Left cardiac atrium (tissue), 4 donors: ENCODE results near the gene FARS2. TPM values are rescaled to one million over a fixed set of nuclear protein-coding genes. Genes with fewer than 3 reads are reported as not detected.

Experiments
- ATAC-seq, 2 donors: fragments of 200-7000 bp; cut with Tn5 transposase; one replicate each; pipeline ENCODE4 v1.9.1; 2020; ENCODE audit warnings: mild to moderate bottlenecking in 2 of 2, moderate library complexity in 2 of 2
- DNase-seq: peaks from one replicate; pipeline ENCODE4 v3.0.0-alpha.2; 2020
- intact Hi-C, 2 donors: fragments of 100-400 bp; cut with DNase I; formaldehyde crosslinking; loops; one replicate each; pipeline versions ENCODE4 v1.14.1 to v1.15.1; 2022 to 2023
- total RNA-seq, 2 donors: library from RNA; stranded (reverse); fragmentation: NEBNext Ultra II Directional; extraction: Animal tissue kit (Norgen Biotek cat#: 25700); gene quantifications; one replicate each; pipeline ENCODE4 v1.2.1, GENCODE V29; 2021
- donor health status: DM: no; HTN: yes; CAD: no.
- donor health status: DM: no; HTN: yes; CAD: no; lungs with severe emphysema.
- donor health status: DM: yes; HTN: yes; CAD: no.
- donor health status: Dilated cardiomyopathy.

The FARS2 gene
- total RNA-seq, 2 donors from 2014 or later: 14.6 to 16.4 TPM

DNA sequence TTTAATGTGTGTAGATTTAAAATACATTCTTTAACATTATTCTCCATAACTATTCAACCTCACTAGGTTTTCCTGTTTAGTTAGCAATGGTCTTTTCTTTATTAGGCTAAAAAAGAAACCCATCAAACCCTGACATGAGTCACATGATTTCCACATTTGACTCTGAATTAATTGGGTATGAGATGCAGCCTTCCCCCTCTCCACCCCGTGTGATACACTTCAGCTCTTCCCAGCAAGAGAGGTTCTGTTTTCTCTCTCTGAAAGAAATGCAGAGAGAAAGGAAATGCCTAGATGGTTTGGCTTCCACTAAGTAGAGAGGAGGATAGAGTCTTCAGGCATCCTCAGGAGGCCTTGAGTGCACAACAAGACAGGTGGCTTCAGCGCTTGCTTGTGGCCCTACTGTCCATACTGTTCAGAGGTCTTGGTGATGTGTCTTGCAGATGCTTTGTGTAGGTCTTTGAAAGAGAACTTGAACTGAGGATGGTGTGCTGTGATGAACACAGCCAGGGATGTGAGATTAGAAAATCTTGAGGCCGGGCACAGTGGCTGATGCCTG lies 17.3 kb downstream of the FARS2 start:
- intact Hi-C loops: no loop called here
- ATAC-seq (no peak), DNase-seq (no peak)

DNA sequence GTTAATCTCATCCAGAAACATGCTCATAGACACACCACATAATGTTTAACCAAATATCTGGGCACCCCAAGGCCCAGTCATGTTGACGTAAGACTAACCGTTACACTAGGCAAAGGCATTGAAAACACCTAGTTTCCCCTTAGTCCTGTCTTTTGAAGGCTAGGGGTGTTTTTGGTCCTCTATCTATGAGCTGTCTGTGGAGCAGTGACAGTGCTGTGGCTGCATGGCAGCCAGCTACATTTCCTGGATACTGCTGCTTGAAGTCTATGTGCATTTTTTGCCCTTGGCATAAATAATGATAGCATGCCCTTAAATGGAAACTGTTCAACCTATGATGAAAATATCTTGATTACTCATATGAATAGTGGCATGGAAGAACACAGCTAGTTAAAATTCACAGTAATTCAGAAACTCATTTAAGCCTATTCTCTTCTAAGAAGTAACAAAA lies 18.6 kb downstream of the FARS2 start:
- DNase-seq: no peak
- intact Hi-C loops: no loop called here
- ATAC-seq: no peak

DNA sequence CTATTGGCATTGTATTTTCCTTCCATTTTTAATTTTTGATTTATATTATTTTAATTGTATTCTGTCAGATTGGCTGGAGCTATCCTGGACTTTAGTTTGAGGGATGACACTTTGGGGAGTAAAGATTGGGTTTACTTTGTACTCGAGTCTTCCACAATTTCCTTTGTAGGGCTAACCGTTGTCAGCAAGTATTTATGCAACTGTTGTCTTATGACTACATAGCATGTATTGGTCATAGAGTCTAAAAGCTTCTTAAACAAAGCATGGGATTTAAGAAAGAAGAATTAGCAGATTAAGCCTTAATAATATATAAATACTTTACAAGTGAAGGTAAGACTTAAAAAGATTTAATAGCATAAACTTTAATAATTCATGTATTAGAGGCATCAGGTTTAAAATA lies 19.6 kb downstream of the FARS2 start:
- ATAC-seq (no peak), DNase-seq (no peak)
- intact Hi-C loops: no loop called here

DNA sequence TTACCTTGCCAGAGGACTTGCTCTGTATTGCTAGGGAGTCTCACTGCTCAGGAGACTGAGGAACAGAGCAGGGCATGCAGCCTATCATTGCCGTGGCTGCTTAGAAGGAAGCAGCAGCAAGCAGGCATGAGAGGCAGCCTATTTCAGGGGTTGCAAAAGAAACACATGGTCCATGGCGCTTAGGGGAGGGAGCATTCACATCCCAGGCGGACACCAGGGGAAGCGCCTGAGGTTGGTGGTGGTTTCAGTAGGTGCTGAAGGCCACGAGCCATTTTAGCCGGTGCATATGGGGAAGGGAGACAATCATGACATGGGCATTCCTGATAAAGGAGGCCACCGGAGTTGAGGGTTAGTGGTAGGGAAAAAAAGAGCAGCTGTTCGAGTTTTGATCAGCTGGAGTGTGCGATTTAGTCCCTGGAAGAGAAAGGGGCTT lies 20.9 kb downstream of the FARS2 start:
- DNase-seq: no peak
- ATAC-seq: no peak
- intact Hi-C loops: no loop called here

DNA sequence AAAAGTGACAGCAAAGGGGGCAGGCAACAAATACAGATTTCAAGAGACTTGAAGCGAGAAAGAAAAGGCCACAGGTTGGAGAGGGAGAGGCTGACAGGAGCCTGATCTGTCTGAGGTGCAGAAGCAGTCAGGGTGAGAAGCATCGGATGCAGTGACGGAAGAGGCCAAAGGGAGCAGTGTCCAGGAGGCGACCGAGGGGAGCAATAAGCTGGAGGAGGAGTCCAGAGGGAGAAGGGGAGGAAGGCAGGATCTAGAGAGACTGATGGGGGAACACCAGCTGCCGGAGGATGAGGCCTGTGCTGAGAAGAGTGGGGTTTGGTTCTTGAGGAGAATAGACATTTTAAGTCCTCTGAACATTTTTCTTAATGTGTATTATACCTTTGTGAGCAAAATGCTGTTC lies 23.8 kb downstream of the FARS2 start:
- no peak for DNase-seq
- no peak for ATAC-seq
- intact Hi-C loops: no loop called here

DNA sequence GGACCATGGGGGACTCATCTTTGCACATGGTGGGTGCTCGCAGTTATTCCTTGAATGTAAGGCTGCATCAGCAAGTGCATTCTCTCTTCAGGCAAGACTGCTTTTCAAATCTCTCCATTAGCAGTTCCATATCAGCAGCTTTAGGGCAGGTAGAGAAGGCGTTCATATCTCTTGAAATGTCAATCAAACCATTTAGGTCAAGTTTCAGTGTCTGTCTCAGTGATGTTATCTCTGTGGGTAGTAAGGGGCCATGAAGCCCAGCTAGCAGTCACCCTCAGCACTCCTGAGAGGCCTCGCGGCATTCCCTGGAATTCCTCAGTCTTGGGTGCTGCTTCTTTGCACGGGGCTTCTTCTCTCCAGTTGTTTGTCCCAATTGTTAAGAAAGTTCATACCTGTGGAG lies 24.2 kb downstream of the FARS2 start:
- intact Hi-C loops: no loop called here
- no peak for DNase-seq
- no peak for ATAC-seq

DNA sequence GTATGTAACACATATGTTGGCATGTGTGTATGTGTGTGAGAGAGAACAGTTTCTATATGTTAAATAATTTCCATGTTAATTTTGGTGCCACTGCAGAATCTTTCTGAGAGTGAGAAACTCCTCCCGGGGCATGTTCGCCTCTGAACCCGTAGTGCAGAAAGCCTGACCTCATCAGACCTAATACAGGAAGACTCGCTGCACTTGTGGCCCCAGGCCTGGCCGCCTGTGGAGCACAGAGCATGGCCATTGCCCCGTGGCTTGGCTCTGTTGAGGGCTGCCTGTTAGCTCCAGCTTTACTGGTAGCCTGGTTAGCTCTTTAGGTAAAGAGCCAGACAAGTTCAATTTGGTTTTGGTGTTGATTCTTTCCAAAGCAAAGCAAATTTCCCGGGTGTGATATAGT lies 25.5 kb downstream of the FARS2 start:
- intact Hi-C loops: no loop called here
- DNase-seq: no peak
- ATAC-seq: no peak

DNA sequence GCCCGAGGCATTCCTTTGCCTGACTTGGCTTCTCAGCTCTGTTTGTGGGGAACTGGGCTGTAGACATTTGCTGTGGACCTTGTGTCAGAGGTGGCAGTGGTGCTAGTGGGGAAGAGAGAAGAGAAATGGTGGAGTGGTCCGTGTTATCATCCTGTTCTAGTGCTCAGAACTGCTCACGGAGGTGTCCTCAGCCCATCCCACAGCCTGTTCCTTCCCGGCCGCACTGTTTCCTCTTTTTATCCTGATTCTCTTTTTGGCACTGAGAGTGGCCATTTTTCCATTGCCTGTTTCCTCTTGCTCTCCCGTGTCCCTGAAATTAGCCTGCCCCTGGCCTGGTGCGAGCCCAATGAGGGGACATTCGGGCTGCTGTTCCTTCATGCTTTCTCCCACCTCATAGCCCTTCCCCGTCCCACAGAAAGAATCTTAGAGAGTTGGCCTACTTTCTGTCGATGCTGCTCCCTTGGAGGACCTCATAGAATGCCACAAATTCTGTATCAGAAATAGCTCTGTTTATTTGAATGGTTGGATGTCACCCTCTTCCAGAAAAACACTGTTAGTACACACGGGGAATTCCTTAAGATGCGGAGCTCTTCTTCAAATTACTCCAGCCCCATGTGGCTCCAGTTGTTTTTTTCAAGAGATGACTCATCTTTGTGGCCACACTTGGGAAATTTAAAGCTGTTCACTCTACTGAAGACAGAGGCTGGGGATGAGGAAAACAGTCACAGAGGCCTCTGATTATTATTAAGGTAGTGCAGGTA lies 26.1 kb downstream of the FARS2 start:
- intact Hi-C loops: no loop called here
- peak; percentile 25 for DNase-seq
- ATAC-seq: peak in 1 of 2 donors; percentile 71

DNA sequence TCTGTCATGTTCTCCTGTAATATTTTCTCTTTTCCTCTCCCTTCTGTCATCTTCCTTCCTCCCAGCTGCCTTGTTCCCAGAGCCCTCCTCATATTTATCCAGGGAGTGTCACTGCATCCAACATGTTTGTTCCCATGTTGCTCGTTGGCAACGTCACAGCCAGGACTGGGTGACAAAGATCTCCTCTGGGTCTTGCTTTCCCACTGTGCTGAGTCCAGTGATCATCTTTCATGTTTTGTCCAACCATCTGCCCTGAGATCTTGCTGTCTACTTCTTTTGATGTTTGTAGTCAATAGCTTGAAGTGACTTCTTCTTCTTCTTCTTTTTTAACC lies 26.6 kb downstream of the FARS2 start:
- no peak for DNase-seq
- intact Hi-C loops: no loop called here
- ATAC-seq: peak in 1 of 2 donors; percentile 15

DNA sequence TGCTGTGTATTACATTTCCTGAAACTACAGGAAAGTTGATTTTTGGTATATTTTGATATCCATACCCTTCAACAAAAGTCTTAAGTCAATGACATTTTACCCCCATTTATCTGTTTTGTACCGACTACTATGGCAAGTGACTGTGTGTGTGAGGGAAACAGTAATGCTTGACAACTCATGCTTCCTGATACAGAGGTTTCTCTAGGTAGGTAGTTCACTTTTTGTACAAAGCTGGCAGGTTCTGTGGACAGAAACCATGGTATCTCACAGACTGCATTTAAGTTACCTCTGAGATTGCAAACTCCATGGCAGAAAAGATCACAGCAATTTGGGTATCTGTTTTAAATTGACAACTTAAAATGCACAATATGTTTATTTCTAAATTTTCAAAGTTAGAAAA lies 28.8 kb downstream of the FARS2 start:
- intact Hi-C loops: no loop called here
- DNase-seq (no peak), ATAC-seq (no peak)

DNA sequence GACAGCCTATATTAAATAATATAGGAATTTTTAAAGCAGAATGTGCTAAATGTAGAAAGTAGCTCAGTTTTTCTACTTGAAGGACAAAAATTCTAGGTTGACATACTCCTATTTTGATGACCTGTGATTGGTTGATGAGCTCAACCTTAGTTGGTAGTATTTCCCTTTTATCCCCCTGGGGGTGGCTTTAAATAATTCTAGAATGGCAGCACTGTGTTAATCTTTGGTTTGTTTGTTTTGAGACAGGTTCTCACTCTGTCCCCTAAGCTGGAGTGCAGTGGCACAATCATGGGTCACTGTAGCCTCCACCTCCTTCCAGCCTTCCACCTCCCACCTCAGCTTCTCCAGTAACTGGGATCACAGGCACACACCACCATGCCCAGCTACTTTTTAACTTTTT lies 29.2 kb downstream of the FARS2 start:
- no peak for DNase-seq
- no peak for ATAC-seq
- intact Hi-C loops: no loop called here

DNA sequence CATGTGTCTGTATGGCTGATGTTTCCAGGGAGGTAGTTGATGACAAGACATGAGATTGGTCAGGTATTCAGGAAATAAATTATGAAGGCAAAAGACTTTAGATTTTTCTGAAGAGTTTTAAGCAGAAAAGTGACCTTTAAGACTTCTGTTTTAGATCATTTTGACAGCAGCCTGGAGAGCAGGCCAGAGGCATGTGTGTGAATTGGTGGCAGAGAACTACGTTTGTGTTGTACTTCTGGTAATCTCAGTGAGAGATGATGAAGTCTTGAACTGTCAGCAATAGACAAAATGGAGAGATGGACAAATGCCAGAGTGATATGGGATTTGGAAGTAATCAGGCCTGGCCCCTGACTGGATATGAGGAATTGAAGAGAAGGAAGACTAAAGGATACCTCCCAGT lies 30.8 kb downstream of the FARS2 start:
- DNase-seq (no peak), ATAC-seq (peak in 1 of 2 donors; percentile 55)
- intact Hi-C loops: no loop called here

DNA sequence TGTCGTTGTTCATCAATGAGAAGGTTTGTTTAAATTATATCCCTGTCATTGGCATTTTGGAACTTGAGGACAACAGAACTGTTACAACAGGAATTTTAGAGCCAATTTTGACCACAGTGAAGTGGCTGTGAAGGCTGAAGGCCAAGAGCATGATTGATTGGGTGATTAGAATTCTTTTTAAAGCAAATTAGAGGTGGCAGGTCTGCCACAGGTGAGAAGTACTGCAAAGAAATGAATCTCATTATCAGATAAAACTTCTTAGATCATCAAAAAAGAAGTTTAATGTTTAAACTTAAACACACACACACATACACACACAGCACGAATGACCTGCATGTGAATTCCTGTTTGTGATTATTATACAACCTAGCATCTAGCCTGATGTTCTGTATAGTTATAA lies 32.4 kb downstream of the FARS2 start:
- ATAC-seq (no peak), DNase-seq (no peak)
- intact Hi-C loops: no loop called here

DNA sequence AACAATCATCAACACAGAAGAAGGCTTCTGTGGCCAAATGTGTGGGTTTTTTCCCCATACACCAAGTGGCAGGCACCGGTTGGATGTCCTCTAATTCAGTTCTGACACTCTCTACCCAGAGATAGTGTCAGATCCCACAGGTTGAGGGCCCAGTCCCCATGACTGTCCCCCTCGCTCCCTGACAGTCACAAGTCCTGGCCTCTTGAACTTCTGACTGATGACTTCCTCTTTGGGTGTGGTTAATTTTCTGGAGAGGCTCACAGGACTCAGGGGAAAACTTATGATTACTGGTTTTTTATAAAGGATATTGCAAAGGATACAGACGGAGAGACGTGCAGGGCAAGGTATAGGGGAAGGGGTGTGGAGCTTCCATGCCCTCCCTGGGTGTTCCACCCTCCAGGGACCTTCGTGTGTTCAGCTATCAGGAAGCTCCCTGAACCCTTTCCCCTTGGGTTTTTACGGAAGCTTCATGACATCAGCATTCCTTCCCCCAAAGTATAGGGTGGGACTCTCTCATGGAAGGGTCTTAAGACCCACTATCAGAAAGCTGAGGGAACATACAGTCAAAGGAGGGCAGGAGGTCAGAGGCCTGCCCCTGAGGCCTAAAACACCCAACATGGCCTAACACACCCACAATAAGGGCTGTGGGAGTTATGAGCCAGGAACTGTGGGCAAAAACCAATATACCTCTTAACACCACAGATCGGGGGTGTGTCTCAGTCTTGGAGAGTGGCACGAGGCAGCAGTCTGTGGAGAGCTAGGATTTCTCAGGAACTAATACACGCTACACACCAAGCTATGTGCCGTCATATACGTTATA lies 33.3 kb downstream of the FARS2 start:
- intact Hi-C loops: no loop called here
- DNase-seq: no peak
- ATAC-seq: peak in 1 of 2 donors; percentile 41

DNA sequence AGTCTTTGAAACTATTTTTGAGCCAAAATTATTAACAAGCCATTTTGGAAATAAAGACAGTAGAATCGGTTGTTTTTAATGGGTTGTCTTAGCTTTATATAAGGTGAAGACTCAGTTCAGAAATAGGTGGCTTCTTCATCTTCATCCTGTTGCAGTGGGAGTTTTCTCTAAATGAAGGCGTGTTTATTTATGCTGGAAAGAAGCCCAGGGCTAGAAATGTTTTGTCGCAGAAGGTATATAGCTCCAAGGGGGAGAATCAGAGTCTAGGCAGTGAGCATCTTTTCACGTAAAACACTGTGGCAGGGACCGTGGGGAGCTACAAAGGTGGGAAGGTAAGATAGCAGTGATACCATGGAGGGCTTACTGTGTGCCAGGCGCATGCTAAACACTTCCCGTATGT lies 34.3 kb downstream of the FARS2 start:
- no peak for DNase-seq
- intact Hi-C loops: no loop called here
- ATAC-seq: no peak

DNA sequence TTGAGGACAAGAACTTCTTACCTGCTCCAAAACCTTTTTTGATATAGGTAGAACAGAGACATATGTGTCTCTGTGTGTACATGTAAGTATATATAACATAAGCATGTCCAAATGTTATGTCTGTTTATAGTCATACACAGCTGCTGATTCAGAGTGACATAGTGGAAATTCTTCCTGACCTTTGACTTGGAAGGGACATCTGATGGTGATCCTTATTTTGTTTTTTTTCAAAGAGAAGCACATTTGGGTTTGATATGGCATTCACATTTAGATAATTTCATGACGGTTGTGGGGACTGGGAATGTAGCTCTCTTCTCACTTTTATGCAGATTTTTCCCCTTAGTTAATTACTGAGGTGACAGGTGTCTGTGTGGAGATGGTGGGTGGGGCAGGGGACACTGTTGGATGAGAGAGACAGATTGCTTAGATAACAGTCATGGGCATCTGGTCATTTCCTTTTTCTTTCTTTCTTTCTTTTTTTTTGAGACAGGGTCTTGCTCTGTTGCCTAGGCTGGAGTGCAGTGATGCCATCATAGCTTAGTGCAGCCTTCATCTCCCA lies 39.0 kb downstream of the FARS2 start:
- DNase-seq (no peak), ATAC-seq (no peak)
- intact Hi-C loops: no loop called here

DNA sequence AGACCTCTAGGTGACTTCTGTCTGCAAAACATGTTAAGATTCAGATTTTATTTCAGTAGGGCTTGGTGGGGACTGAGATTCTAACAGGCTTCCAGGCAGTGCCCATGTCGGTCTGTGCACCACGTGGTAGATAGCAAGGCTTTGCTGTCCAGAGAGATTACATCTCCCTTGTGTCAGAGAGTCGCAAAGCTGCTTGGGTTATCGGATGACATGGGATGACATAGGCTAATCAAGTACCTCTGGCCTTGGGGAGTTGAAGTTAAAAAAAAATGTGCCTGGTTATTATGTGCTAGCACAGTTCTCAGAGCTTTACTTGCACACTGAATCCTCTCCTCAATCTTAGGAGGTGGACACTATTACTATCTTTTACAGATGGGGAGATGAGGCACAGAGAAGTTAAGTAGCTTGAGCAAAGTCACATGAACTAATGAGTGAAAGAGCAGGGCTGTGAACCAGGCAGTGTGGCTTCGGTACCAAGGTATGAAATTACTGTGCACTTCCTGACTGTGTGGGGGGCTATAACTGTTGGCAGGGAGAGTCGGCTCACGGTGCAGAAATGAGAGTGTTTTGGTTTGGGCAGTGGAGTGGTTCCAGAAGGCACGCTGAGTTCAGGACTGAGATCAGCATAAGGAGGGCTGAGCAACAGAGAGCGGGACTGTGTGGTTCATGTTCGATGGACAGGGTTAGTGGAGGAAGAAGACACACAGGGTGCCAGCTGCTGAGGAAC lies 41.1 kb downstream of the FARS2 start:
- ATAC-seq (peak; percentile 29 to 49), DNase-seq (no peak)
- intact Hi-C loops: no loop called here

DNA sequence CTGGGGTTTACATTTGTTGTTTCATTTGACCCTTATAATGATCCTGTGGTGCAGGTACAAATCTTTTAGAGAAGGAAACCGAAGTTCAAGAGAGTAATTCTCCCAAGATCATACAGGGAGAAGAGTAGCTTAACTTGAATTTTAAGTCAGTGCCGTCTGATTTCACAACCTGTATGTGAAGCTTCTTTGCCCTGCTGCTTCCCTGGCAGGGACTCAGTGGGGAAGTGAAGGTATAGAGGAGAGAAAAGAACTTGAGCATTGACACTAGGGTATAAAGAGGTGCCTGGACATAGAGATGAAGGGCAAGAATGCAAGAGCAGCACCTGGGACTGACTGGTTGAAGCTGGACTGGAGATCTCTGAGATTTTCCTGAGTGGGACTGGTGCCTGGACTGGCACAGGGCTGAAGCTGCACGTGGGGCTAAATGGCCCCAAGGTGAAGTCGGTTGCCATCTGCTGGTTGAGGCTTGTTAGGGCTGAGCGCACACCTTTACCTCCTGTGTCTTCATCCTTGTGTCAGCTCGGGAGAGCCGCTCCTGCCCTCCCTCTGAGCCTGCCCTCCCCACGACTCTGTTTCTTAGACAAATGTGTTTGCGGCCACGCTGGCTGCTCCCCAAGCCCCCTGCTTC lies 41.8 kb downstream of the FARS2 start:
- intact Hi-C loops: no loop called here
- peak; percentile 86 to 87 for ATAC-seq
- peak; percentile 30 for DNase-seq

DNA sequence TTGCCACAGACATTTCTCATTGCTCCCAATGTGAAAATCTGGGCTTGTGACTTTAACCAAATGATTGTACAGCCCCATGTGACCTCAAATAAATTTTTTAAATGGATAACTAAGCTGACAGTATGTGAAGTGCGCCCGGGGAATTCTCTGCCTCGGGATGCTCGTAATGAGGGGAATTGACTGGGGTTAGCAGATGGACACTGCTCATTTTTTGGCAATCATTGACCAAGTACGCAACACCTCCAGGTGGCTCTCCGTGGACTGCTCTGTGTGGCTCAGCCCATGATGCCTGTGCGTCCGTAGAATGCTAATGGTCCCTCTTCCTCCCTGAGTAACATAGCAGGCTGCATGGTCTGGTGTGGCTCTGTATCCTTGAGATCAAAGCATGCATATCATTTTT lies 42.4 kb downstream of the FARS2 start:
- DNase-seq (no peak), ATAC-seq (no peak)
- intact Hi-C loops: no loop called here
